Stimulated activated CD4-positive, alpha-beta T cell treated with anti-CD3 and anti-CD28 coated beads, Interleukin-2, amount 100 ng/mL, for 4 hours (primary cell): ENCODE results near the gene KRT35.

ENCODE experiments used
- DNase-seq: peaks from one replicate; pipeline ENCODE4 v3.0.0-alpha.2; 2020; ENCODE audit warnings: low read depth

KRT35 gene

DNA sequence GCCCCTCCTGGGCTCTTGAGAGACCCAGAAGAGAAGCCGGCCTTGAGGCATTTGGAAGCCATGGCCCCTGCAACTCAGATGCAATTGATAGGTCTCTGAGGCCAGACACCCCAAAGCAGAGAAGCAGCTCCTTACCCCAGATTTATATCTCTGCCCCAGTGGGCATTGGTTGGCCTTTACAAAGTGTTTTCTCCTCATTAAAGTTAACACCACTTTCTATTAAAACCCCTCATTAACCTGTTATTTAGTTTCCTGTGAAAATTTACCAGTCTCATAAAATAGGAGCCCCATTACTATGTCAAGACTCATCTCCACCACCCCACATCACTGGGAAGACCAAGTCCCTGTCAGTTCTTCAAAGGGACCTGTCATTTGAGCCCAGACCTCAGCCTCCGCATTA is at the start of gene KRT35:
Gene KRT35 (minus strand): TSS at position 116 of the 400 bp plus-strand sequence. CDS start 54 bp downstream, at position 62.
- no peak for DNase-seq

DNA sequence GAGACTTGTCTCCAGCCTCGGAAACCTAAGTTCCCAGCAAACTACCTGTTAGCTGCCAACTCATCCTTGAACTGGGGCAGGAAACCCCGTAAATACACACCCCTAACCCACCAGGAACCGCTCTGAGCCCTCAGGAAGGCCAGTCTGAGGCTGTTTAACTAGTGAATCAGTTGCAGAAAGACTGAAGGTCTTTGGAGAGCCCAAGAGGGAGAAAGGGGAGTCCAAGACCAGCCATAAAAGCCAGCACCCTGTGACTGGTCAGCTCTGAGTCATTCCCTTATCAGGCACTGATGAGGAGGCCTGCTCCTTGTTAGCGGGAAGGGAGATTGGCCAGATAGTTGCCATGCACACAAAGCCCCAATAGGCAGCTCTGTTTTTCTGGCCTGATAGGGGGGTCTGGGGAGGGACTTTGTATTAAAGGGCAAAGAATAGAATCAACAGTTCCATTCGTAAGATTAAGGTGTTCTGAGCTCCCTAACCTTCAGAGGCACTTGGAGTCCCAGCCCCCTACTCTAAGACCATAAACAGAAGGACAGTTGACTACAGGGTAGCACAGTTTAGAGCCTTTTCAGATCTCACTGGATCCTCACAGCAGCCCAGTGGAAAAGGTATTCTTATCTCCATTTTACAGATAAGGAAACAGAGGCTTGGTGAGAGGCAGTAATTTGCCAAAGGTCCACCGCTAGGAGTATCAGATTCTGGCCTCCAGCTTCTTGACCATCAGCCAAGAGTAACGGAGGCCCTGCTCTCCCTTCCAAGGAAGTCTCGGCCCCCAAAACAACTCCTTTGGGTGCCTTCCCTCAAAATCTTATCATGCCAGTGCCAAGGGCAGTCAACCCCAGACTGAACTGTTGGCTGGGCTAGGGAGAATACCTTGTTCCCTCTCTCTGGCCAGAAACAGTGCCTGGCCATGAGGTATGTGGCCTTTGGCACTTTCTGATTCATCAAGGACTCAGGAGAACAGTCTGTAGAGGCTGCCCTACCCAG is 49.4 kb upstream of the KRT35 start:
- DNase-seq = no peak

GRCh38 chr17:41529491-41529915 is 48.6 kb upstream of the KRT35 start:
- DNase-seq = no peak

DNA sequence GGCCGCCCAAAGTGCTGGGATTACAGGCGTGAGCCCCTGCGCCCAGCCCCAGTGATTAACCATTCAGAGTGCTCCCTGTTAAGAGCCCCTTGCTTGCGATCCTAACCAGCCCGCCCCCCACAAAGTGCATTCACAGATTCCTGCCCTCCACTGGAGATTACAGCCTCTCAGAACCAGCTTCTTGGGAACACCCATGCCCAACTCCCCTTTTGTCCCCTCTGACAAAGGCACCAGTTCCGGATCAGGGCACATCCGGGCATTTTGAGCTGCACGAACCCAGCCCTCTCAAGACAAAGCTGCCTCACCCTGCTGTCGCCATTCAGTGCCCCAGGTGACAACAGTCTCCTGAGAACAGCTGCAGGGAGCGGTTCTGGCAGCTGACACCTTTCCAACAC is 48.0 kb upstream of the KRT35 start:
- DNase-seq = no peak

DNA sequence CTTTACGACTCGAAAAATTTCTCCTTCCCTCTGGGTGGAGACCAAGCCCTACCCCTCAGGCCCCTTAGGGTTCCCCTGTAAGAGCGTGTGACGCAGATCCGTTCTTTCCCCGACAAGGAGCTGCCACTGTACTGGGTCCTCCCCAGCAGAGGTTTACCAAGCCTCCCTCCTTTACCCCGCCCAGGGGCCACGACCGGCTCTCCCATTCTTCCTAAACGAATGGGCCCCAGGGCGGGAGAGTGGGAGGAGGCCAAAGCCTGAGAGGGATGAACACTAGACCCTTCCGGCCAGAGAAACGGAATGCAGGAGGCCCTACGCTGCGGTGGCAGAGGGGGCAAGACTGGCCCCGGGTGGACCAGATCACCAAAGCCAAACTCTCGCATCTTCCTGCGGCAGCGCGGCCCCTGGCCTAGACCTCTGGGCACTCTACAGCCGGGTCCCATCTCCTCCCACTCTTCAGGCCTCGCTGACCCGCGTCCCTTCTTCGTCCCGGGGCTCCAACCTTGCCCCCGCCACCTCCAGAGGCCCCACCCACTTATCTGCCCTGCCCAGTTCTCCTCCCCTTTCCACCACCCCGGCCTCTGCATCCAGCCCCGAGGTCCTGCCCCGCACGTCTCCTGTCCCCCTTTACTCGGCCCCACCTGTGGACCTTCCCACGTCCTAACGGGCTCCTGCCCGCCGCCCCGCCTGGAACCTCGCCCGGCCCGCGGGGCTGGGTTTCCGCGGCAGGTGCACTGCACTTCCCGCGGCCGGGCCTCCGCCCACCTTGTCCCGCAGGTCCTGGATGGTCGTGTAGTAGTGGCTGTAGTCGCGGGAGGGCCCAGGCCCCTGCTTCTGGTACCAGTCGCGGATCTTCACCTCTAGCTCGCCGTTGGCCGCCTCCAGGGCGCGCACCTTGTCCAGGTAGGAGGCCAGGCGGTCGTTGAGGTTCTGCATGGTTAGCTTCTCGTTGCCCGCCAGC is 46.4 kb upstream of the KRT35 start:
- no peak for DNase-seq

DNA sequence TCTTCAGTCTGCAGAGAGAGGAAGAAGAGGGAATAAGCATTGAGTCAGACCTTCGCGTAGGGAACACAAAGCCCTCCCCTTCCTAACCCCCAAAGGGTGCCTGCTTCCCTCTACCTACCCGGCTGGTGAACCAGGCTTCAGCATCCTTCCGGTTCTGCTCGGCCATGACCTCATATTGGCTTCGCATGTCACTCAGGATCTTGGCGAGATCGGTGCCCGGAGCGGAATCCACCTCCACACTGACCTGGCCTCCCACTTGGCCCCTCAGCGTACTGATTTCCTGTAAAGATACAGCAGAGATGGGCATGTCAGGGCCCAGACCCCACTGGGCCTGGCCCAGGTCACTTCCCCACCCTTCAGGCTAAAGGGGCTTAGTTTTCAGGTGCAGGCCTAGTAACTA is 43.3 kb upstream of the KRT35 start:
- no peak for DNase-seq

DNA sequence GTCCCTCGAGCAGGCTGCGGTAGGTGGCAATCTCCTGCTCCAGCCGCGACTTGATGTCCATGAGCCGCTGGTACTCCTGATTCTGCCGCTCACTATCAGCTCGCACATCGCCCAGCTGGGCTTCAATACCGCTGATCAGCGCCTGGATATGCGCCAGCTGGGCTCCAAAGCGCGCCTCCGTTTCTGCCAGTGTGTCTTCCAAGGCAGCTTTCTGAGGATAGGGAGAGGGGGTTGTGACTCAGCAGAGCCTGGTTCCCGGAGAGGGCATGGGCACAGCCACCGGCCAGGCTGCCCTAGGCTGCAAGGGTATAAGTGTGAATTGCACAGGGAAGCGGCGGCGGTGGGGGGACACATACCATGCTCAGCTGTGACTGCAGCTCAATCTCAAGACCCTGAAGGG is 42.8 kb upstream of the KRT35 start:
- DNase-seq = no peak

DNA sequence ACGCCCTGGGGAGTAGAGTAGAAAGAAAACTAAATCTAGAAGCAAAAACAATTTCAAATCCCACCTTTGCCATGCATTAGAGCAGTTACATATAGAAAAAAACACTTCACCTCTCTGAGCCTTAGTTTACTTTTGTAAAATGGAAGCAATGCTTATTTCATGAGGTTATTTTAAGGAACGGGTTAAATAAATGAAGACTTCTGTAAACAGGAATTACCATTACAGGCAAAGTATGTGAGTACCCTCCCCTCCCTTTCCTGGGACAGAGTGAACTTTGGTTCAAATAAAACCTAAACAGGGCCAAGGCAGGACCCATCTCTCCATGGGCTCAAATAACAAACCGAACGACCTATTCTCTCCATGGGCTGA is 42.3 kb upstream of the KRT35 start:
- DNase-seq = no peak

DNA sequence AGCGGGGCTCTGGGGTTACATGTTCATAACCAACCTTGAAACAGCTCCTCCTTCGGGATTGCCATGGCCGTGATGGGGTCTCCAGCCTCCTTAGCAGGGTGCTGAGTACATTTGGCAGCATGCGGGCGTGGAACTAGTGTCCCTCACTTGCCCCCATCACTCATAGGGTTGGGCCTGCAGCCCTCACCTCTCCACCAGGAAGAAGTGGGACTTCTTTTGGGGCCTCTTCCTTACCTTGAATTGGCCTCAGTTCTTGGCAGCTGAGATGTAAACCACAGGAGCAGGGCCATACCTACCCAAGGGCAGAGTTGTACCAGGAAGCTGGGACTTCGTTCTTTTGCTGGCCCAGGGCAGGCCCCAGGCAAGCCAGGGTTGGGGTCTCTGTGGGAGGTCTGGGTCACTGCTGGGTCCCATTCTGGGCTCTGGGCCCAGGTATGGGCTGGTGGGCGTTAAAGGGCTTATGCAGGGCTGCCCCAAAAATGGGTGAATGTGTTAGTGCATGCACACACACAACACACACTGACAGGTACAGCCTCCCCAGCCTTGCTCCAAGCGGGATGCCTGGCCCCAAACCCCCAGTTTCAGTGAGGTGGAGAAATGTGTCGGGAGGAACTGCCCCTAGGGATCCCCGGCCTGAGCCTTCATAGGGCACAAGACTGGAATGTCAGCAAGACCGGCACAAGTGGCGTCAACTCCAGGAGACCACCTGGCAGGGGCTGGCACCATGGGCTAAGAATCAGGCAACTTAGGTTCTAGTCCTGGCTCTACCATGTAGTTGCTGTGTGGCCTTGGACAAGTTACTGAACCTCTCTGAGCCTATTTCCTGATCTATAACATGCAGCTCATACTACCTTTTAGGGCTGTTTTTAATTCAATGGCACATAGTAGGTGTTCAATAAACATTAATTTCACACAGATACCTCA is 41.6 kb upstream of the KRT35 start:
- no peak for DNase-seq

DNA sequence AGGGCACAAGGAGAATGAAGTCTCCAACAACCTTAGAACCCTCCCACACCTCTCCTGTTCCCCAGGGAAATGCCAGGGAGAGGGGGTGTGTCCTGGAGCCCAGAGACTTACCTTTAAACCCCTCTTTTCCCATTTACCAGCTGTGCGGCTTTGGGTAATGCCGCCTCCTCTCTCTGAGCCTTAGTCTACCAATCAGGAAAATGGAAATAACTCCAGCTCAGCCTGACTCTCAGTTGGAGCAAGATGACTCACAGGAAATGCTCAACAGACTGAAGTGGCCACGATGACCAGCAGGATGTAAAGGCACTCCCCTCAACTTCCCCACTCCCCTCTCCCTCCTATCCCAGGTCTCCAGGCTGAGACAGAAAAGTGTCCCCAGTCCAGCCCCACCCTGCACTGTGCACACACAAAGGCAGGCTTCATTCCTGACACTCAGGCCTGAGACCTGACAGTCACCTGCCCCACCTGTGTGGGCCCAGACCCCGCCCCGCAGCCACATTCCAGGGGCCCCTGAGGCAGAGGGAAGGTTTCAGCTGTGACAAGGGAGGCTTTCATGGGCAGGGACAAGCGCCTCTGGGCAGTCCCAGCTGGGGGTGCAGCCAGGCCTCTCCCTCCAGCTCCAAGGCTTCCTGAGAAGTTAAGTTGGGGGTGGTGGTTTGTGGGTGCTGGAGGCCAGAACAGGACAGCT is 40.8 kb upstream of the KRT35 start:
- DNase-seq = no peak

GRCh38 chr17:41520821-41521521 is 40.0 kb upstream of the KRT35 start:
- no peak for DNase-seq

DNA sequence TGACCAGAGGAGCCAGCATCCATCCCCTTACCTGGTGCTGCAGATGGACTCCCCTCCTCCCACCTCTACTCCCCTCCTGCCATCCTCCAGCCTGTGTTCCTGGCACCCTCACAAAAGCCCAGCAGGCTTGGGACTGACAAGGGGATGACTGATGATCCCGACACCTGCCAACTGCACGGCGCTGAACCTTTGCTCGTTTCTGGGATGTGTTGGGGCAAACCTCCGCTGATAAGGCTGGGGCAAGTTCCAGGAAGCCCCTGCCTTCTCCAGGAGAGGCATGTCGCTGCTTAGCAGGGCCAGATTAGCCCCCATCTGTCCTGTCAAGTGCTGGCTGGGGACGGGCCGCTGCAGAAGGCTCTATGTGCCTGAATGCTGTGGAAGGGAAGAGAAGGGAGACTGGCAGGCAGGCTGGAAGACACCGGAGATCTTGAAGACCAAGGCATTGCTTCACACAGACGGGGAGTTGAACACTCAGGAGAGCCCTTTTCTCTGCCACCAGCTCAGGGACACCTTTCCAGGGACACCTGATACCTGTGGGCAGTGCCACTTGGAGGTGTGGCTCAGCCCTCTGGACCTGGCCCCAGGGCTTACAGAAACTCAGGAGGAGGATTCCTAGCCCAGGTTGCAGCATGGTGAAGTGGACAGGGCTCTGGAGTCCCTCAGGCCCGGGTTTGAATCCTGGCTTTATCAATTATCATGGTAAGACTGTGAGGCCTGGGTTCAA is 38.7 kb upstream of the KRT35 start:
- DNase-seq = no peak

DNA sequence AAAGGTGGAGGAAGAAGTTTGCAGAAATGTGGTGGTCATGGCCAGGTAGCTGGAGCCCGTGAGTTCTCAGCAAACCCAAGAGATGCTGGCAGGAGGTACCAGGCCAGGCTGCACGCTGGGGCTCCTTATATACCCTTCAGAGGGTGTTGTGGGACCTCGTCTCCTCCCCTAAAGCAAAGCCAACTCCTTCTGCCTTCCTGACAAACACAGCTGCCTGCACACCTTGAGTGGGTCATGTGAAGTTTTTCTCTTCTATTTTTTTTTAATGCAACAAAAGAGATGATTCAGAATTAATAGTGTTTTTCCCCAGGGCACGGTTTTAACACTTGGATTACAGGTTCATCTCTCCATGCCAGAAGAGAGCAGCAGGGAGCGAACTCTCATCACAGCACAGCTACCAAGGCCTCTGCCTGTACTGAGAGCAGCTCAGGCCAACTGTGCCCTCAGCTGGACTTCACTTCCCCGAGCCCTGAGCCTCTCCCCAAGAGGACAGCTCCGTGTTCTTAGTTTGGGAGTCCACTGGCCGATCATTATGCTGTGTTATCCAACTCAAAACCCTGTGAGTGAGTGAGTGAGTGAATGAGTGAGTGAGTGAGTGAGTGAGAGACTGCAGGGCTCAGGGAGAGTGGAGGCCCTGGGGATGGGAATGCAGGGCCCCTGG is 38.0 kb upstream of the KRT35 start, which contains the start of gene KRT15:
Gene KRT15 (minus strand): TSS at position 102 of the 661 bp plus-strand sequence. CDS start 63 bp downstream, at position 39.
- no peak for DNase-seq

DNA sequence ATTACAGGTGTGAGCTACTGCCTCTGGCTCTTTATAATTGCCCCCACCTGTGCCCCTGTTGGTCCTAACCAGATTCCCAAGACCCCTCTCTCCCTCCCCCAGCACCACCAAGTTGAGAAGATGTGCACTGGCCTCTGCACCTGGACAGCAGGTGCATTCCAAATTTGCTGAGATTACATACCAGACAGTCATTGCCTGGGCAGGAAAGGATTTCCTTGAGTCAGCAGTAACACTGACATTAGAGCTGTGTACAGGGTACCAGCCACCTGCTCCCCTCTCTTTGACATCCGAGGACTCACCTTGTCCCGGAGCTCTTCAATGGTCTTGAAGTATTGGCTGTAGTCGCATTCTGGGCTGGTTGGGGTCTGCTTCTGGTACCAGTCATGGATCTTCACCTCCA is 37.1 kb upstream of the KRT35 start:
- no peak for DNase-seq

DNA sequence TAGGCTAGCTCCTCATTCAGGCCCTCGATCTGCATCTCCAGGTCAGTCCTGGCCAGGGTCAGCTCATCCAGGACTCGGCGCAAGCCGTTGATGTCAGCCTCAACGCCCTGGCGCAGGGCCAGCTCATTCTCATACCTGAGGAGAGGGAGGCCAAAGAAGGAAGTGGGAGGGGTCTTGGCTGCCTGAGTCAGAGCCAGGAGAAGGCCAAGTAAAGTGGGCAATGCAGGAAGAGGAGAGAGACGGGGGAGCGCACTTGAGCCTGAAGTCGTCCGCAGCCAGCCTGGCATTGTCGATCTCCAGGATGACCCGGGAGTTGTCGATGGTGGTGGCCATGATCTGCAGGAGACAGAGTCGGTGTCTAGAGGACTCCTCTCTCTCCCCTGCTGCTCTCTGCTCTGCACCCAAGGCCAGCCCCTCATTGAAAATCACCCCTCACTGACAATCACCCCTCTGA is 35.9 kb upstream of the KRT35 start:
- no peak for DNase-seq

- DNase-seq = no peak
These were observed 35.3 kb upstream of the KRT35 start for GRCh38 chr17:41516147-41516829.

DNA sequence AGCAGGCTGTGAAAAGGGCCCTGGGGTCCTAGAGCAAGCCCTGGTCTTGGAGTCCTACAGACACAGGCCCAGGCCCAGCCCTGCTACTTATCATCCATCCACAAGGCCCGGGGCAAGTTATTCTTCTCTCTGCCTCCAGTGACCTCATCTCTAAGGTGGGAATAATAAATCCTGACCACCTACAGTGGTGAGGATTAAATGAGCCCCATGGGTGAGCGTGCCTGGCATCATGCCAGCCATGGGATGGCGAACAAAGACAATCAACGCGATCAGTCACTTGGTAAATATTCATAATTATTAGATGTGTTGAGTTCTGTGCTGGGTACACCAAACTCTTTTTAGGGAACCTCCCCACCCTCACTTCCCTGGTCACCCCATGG is 32.2 kb upstream of the KRT35 start:
- no peak for DNase-seq

DNA sequence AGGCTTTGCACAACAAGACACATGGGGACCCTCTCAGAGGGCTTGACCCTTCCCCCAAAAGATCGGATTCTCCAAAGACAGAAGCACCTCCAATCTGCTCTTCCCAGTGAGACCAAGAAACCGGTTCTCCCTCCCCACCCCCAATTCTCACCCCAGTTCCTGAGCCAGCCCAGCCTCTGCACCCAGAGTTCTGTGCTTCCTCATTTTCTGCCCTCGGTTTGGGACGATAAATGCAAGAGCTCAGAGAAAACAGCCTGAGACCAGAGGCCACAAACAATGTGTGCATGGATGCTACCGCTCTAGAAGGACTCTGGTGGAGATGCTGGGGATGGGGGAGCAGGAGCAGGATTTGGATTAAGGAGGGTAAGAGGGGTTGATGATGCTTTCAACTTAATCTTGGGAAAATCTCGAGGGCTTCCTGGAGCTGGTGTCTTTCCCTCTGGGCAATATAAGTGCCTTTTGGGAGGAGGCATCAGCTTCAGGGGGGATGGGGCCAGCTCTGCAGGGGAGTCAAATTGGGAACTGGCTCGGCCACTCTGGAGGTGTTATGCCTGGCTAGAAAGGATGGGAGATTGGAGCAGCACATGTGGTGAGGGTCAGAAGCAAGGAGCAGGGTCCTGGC is 31.7 kb upstream of the KRT35 start:
- no peak for DNase-seq
